Keratinocyte (primary cell): Measurements from ENCODE around the gene ASB6.

Experiments
- CTCF ChIP-seq, 3 experiments: IDR thresholded peaks in 1 of 3; conservative IDR thresholded peaks in 1 of 3; optimal IDR thresholded peaks in 1 of 3; 2 replicates in 2 of 3; 3 replicates in 1 of 3; pipeline versions ENCODE3 to v1.5.1; 2011; ENCODE audit warnings: low read length in 3 of 3, mild to moderate bottlenecking in 3 of 3, moderate library complexity in 2 of 3, control low read depth in 1 of 3, inconsistent platforms in 1 of 3; ENCODE audit not compliant: insufficient read depth in 2 of 3; ENCODE audit errors: extremely low read depth in 1 of 3
- EZH2 ChIP-seq: IDR thresholded peaks from one replicate; pipeline ENCODE4 v1.6.1; 2012; ENCODE audit warnings: inconsistent platforms, mild to moderate bottlenecking, low read length, moderate library complexity

GRCh38 chr9:129608561-129609481 is 33.1 kb downstream of the ASB6 start:
- no peak for TF ChIP-seq CTCF (optimal IDR thresholded peaks at IDR 0.05 in 1 of 3, IDR thresholded peaks at IDR 0.05 in 1 of 3, conservative IDR thresholded peaks at IDR 0.05 in 1 of 3; ENCODE audit: extremely low read depth in 1 of 3, insufficient read depth in 2 of 3, low read length in 3 of 3)
- TF ChIP-seq EZH2: no peak
